OCI-LY3 (cell line): ENCODE data around the gene CRYGN.

Experiments
- CTCF ChIP-seq: fragments of 200-600, 300-600 bp; sonication (generic); IDR thresholded peaks from 2 replicates; pipeline ENCODE4 v1.5.1; 2014; ENCODE audit warnings: antibody characterized with exemption, low read length, low read depth
- EZH2phosphoT487 ChIP-seq: fragments of 200-600 bp; shearing (Covaris generic); IDR thresholded peaks from 2 replicates; pipeline ENCODE4 v1.6.1; 2018; ENCODE audit warnings: antibody characterized with exemption, mixed run types, low read depth

- no peak for TF ChIP-seq CTCF
- no peak for TF ChIP-seq EZH2phosphoT487
Observed at GRCh38 chr7:151430391-151431205, 9.3 kb downstream of the CRYGN start.
